ENCODE results near the gene LRMDA. TPM values are rescaled to one million over a fixed set of nuclear protein-coding genes. Genes with fewer than 3 reads are reported as not detected.

LRMDA gene
- total RNA-seq, 1 donor from 2014 or later: not detected

GRCh38 chr10:75887992-75888680, 456.7 kb downstream of the LRMDA start:
- intact Hi-C loops (cut with micrococcal nuclease): no loop called here

GRCh38 chr10:75889051-75889450, 457.6 kb downstream of the LRMDA start:
- intact Hi-C loops (cut with micrococcal nuclease): no loop called here

- intact Hi-C loops (cut with micrococcal nuclease): no loop called here
Observed at GRCh38 chr10:75894761-75895160, 463.3 kb downstream of the LRMDA start.

GRCh38 chr10:75895259-75895658, 463.8 kb downstream of the LRMDA start:
- intact Hi-C loops (cut with micrococcal nuclease): no loop called here

GRCh38 chr10:75899816-75900390, 468.5 kb downstream of the LRMDA start:
- intact Hi-C loops (cut with micrococcal nuclease): no loop called here

GRCh38 chr10:75902816-75903215, 471.4 kb downstream of the LRMDA start:
- intact Hi-C loops (cut with micrococcal nuclease): no loop called here

- intact Hi-C loops (cut with micrococcal nuclease): no loop called here
Observed at GRCh38 chr10:75904499-75905283, 473.3 kb downstream of the LRMDA start.

- intact Hi-C loops (cut with micrococcal nuclease): no loop called here
Observed at GRCh38 chr10:75905490-75905889, 474.1 kb downstream of the LRMDA start.

- intact Hi-C loops (cut with micrococcal nuclease): no loop called here
Observed at GRCh38 chr10:75910032-75910431, 478.6 kb downstream of the LRMDA start.

GRCh38 chr10:75911426-75911825, 480.0 kb downstream of the LRMDA start:
- intact Hi-C loops (cut with micrococcal nuclease): no loop called here

- intact Hi-C loops (cut with micrococcal nuclease): no loop called here
Observed at GRCh38 chr10:75916906-75917305, 485.5 kb downstream of the LRMDA start.

- intact Hi-C loops (cut with micrococcal nuclease): no loop called here
Observed at GRCh38 chr10:75919913-75920312, 488.5 kb downstream of the LRMDA start.

GRCh38 chr10:75922435-75922834, 491.0 kb downstream of the LRMDA start:
- intact Hi-C loops (cut with micrococcal nuclease): no loop called here

GRCh38 chr10:75924309-75924902, 493.0 kb downstream of the LRMDA start:
- intact Hi-C loops (cut with micrococcal nuclease): no loop called here

- intact Hi-C loops (cut with micrococcal nuclease): no loop called here
Observed at GRCh38 chr10:75925999-75926398, 494.6 kb downstream of the LRMDA start.

- intact Hi-C loops (cut with micrococcal nuclease): no loop called here
Observed at GRCh38 chr10:75926763-75927162, 495.3 kb downstream of the LRMDA start.

- intact Hi-C loops (cut with micrococcal nuclease): no loop called here
Observed at GRCh38 chr10:75928231-75928630, 496.8 kb downstream of the LRMDA start.

GRCh38 chr10:75929630-75930161, 498.3 kb downstream of the LRMDA start:
- intact Hi-C loops (cut with micrococcal nuclease): no loop called here

GRCh38 chr10:75932921-75933320, 501.5 kb downstream of the LRMDA start:
- intact Hi-C loops (cut with micrococcal nuclease): no loop called here

- intact Hi-C loops (cut with micrococcal nuclease): no loop called here
Observed at GRCh38 chr10:75935240-75935639, 503.8 kb downstream of the LRMDA start.

GRCh38 chr10:75935650-75936400, 504.4 kb downstream of the LRMDA start:
- intact Hi-C loops (cut with micrococcal nuclease): no loop called here
